HG02884 (cell line): ENCODE measurements around the gene COL2A1.

Source experiments
- ATAC-seq: cut with Tn5 transposase; IDR thresholded peaks from one replicate; pipeline ENCODE4 v1.9.1; 2021; ENCODE audit warnings: mild to moderate bottlenecking, moderate library complexity; ENCODE audit not compliant: unreplicated experiment

The COL2A1 gene

GRCh38 chr12:48015954-48016353, 11.7 kb upstream of the COL2A1 start:
- ATAC-seq = no peak

GRCh38 chr12:48015129-48015528, 10.9 kb upstream of the COL2A1 start:
- no peak for ATAC-seq

GRCh38 chr12:48013287-48013686, 9.0 kb upstream of the COL2A1 start:
- ATAC-seq = no peak

GRCh38 chr12:48012070-48012469, 7.8 kb upstream of the COL2A1 start:
- ATAC-seq = no peak

GRCh38 chr12:48010366-48010970, 6.2 kb upstream of the COL2A1 start:
- no peak for ATAC-seq

- ATAC-seq = no peak
These were observed 5.2 kb upstream of the COL2A1 start for GRCh38 chr12:48009471-48009870.

- no peak for ATAC-seq
These were observed 4.7 kb upstream of the COL2A1 start for GRCh38 chr12:48008950-48009349.

- no peak for ATAC-seq
These were observed 4.1 kb upstream of the COL2A1 start for GRCh38 chr12:48008349-48008748.

- no peak for ATAC-seq
These were observed 2.9 kb upstream of the COL2A1 start for GRCh38 chr12:48007206-48007605.

- no peak for ATAC-seq
These were observed 1.4 kb upstream of the COL2A1 start for GRCh38 chr12:48005750-48006021.

GRCh38 chr12:48005001-48005749, 899 bp upstream of the COL2A1 start:
- ATAC-seq = no peak

- ATAC-seq = no peak
These were observed 837 bp downstream of the COL2A1 start for GRCh38 chr12:48003226-48004052.

GRCh38 chr12:48002773-48003218, 1.5 kb downstream of the COL2A1 start:
- no peak for ATAC-seq

GRCh38 chr12:48002414-48002730, 1.9 kb downstream of the COL2A1 start:
- no peak for ATAC-seq

GRCh38 chr12:48001505-48002413, 2.5 kb downstream of the COL2A1 start:
- ATAC-seq = no peak

- no peak for ATAC-seq
These were observed 3.3 kb downstream of the COL2A1 start for GRCh38 chr12:48000878-48001504.

GRCh38 chr12:47999816-48000215, 4.5 kb downstream of the COL2A1 start:
- no peak for ATAC-seq

GRCh38 chr12:47997321-47997720, 7.0 kb downstream of the COL2A1 start:
- no peak for ATAC-seq

GRCh38 chr12:47995981-47996401, 8.3 kb downstream of the COL2A1 start:
- ATAC-seq = no peak

GRCh38 chr12:47993491-47993890, 10.8 kb downstream of the COL2A1 start:
- ATAC-seq = no peak

- ATAC-seq = no peak
These were observed 11.5 kb downstream of the COL2A1 start for GRCh38 chr12:47992776-47993175.
